EL (cell line): ENCODE data around the gene CCDC180.
A peak's percentile ranks its signal among the peaks of the same experiment; 100 is the strongest.
"Not testable (repeated sequence)": the region's sequence is repeated elsewhere in the genome, so short reads cannot be mapped to it uniquely, and the experiment has no call there.

Experiments
- DNase-seq: peaks from one replicate; pipeline ENCODE4 v3.0.0-alpha.2; 2016

Gene CCDC180

GRCh38 chr9:97307500-97308163, at the start of gene CCDC180:
CCDC180 (plus strand) TSS chr9:97307659; CDS start chr9:97308064, 405 bp downstream.
- peak; percentile 10 for DNase-seq

DNA sequence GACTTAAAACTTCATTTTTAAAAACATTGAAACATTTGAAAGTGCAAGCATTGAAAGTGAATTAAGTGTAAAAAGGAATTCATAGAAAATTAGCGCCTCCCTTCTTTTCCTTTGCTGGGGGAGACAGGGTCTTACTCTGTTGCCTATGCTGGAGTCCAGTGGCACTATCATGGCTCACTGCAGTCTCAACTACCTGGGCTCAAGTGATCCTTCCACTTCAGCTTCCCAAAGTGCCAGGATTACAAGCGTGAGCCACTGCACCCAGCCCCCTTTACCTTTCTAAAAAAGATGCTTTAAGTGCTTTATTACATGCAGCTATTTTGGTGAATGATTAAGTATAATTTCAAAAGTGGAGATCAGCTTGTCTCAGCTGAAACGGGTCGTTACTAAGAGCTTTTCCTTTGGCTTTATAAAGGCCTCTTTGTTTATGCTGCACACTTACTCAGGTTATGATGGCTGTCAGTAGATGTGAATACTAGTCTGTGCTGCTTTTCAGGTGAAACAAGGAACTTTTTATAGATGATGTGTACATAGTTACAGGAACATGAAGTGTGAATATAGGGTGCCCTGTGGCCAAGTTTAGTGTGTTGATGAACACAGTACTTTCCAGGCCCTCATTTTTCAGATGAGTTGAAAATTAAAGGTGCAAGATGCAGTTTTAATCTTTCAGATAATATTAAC, 47.5 kb upstream of the CCDC180 start:
- not testable (repeated sequence) for DNase-seq

DNA sequence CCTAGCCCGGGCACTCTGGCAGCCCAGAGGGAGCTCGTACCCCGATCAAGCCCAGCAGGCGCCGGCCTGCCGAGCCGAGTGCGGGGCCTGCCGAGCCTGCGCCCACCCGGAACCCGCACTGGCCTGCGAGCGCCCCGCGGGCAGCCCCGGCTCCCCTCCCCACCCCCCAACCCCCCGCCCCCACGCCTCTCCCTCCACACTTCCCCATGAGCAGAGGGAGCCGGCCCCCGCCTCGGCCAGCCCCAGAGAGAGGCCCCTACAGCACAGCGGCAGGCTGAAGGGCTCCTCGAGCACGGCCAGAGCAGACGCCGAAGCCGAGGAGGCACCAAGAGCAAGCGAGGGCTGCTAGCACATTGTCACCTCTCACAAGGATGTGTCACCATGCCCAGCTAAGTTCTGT, 36.2 kb upstream of the CCDC180 start:
- no peak for DNase-seq

DNA sequence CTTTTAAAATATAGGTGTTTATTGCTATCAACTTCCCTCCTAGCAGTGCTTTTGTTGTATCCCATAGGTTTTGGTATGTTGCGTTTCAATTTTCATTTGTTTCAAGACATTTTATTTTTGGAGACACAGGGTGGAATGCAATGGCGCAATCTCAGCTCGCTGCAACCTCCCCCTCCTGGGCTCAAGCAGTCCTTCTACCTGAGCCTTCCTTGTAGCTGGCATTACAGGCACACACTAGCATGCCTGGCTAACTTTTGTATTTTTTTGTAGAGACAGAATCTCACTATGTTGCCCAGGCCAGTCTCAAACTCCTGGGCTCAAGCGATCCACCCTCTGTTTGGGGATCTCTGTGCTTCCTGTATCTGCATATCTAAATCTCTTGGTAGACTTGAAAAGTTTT, 35.4 kb upstream of the CCDC180 start:
- DNase-seq: no peak

DNA sequence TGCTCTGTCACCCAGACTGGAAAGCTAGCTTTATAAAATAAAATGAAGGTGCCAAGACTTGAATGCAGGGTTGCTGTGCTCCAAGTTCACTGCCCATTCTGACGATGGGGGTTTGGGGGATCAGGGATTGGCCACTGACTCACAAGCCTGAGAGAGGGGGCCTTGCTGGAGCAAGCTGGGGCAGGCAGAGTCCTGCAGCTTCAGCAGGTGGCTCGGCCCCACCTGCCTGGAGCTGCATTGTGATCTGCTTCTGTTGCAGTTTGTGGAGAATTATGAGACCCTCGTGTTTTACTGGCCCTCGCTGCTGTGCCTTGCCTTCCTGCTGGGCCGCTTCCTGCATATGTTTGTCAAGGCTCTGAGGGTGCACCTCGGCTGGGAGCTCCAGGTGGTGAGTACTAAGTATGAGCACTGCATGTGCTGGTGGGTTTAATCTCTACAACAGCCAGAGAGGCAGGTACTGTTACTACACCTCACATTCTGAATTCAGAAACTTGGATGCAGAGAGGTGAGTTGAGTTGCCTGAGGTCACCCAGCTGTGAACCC, 31.1 kb upstream of the CCDC180 start:
- DNase-seq: no peak

- no peak for DNase-seq
These were observed 29.5 kb upstream of the CCDC180 start for GRCh38 chr9:97277953-97278352.

- no peak for DNase-seq
These were observed 26.6 kb upstream of the CCDC180 start for GRCh38 chr9:97280755-97281330.

DNA sequence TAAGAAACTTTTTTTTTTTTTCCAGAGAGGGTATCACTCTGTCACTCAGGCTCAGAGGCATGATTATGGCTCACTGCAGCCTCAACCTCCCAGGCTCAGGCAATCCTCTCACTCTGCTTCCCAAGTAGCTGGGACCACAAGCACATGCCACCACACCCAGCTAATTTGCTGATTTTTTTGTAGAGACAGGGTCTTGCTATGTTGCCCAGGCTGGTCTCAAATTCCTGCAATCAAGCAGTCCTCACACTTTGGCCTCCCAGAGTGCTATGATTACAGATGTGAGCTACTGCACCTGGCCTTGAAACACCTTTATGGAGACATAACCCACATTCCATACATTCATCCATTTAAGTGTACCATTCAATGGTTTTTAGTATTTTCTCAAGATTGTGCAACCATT, 23.7 kb upstream of the CCDC180 start:
- no peak for DNase-seq

- DNase-seq: no peak
These were observed 22.7 kb upstream of the CCDC180 start for GRCh38 chr9:97284798-97285197.

- no peak for DNase-seq
These were observed 15.3 kb upstream of the CCDC180 start for GRCh38 chr9:97292200-97292599.

DNA sequence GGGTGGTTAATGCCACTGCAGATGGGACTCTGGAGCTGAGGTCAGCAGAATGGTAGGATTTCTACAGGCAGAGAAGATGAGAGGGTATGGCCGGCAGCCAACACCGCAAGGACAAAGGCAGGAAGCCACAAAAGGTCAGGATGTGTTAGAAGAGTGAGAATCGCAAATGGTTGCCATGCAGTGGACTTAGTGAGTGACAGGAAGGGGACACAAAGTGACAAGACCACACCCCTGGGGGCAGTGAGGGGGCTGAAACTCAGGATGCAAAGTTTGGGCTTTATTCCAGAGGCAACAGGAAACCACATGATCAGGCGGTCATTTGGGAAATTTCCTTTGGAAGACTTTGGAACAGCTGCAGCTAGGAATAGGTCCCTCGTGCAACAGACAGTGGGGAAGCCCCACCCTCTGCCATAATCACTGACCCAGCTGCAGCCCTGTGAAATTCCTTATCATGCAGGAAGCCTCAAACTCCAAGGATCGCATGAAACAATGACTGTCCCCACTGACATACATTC, 14.2 kb upstream of the CCDC180 start:
- peak; percentile 75 for DNase-seq

DNA sequence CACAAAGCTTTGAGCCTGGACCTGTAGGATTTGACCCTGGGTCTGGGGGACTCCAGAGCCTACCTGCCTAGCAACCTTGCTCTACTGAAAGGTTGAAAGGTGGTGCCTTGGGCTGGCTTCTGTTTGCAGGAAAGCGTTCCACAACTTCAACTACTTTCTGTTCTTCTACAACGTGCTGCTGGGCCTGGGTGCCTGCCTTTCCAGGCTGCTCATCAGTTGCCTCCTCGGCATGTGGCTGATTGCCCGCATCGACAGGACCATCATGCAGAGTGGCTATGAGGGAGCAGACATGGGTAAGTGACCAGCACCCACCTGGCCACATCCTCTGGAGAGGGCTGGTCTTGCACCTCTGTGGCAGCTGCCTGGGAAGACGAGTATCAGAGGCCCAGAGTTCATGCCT, 13.6 kb upstream of the CCDC180 start:
- DNase-seq: no peak

DNA sequence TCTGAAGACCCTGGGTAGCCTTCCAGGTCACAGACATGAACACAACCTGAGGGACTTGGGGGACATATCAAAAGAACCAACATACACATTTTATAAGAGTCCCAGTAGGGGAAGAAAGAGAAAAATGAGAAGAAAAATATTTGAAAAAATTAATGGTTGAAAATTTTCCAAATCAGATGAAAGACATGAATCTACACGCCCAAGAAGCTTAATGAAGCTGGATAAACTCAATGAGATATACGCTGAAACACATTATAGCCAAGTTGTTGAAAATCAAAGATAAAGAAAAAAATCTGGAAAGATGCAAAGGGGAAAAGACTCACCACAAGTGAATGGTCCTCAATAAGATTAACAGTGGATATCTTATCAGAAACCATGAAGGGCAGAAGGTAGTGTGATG, 9.6 kb upstream of the CCDC180 start:
- DNase-seq: no peak

GRCh38 chr9:97299809-97300414, 7.5 kb upstream of the CCDC180 start:
- no peak for DNase-seq

GRCh38 chr9:97300586-97300985, 6.9 kb upstream of the CCDC180 start:
- DNase-seq: no peak

GRCh38 chr9:97301974-97302373, 5.5 kb upstream of the CCDC180 start:
- DNase-seq: no peak

DNA sequence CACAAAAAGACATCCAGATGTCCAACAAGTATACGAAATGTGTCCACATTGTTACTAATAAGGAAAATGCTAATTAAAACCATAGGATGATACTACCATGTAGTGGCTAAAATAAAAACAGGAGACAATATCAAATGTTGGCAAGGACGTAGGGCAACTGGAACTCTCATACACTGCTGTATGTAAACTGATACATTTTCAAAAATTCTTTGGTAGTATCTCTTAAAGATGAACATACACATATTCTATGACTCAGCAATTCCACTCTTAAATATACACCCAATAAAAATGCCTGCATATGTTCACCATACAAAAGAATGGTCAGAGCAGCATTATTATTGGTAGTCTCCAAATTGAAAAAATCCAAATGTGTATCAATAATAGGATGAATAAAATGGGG, 2.9 kb upstream of the CCDC180 start:
- DNase-seq: no peak

GRCh38 chr9:97305501-97306298, 1.8 kb upstream of the CCDC180 start:
- DNase-seq: no peak

DNA sequence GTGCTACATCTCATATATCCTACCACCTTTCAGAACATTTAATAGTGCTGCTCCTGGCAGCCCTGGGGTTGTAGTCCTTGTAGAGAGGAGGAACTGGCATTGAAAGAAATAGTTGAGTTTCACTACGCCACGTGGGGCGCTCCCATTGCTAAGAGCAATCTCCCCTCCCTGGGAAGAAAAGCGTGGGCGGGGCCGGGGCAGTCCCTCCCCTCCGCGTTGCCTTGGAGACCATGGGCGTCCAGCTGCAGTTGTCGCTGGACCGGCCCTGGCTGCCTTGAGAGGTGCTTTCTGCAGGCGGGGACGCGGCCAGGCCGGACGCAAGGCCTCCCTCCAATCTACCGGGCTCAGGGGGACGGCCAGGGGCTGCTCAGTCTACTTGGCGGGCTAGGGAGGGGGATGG, 368 bp upstream of the CCDC180 start:
- peak; percentile 62 for DNase-seq

DNA sequence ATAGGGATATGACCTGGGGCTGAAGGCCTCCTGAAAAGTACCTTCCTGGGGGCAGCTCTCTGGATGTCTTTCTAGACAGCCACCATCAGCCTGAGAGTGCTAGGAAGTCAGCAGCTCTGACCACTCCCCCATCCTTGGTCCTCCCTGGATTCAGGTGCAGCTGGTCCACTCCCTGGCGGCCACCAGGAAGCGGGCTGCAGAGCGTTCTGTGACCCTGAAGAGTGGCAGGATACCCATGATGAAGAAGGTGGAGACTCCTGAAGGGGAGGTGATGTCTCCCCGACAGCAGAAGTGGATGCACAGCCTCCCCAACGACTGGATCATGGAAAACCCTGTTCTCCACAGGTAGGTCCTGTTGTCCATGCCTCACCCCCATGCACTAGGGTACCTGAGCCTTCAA, 1.8 kb downstream of the CCDC180 start:
- DNase-seq: no peak

- DNase-seq: no peak
These were observed 2.6 kb downstream of the CCDC180 start for GRCh38 chr9:97310023-97310422.

GRCh38 chr9:97310896-97311295, 3.4 kb downstream of the CCDC180 start:
- no peak for DNase-seq
